Putamen (tissue), 1 donor: ENCODE data around the gene SP4.

Experiments used
- DNase-seq: peaks from one replicate; pipeline ENCODE4 v3.0.0-alpha.2; 2016; ENCODE audit warnings: low spot score

Gene SP4

DNA sequence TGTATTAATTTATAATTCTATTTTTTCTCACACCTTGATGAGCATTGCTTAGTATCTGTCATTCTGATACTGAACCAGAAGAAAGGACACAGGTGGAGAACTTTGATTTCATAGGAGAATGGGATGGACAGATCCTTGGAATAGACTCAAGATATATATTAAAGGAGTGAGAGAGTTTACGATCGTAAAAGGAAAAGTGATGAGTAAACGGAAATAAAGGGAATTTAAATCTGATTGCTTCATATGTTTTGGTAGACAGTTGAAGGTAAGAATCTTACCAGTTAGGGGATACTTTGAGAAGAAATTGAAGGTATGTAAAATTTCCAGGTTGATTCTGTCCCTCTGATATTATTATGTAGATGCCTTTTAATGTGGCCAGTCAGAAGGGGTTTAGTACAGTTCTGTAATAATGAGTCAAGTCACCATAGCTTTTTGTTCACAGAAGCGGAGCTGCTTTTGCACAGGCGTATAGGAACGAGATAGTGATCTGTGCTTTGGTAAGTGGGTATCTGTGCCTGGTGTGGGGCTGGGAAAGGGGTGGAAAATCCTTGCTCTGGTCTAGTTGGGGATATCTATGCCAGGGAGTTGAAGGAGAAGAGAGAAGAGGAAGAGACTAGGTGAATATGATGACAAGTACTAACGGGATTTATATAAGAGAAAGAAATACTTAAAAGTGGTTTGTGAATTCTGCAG is 15.4 kb downstream of the SP4 start:
- no peak for DNase-seq

DNA sequence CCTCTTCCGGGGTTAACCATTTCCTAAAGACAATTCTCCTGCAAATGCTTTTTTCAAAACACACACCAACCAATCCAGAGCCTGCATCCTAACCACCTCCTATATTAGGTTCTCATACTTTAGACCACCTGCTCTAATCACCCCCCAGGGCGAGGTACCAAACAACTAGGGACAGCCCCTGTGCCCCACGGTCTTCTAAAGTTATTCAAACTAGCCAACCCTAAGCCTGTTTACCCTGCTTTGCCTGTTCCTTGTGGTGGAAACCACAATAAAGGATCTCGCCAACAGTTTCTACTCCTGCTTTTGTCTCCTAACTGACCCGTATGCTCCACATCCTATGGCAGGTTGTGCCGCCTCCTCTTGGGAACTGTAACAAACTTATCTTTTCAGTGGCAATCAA is 21.1 kb downstream of the SP4 start:
- no peak for DNase-seq

DNA sequence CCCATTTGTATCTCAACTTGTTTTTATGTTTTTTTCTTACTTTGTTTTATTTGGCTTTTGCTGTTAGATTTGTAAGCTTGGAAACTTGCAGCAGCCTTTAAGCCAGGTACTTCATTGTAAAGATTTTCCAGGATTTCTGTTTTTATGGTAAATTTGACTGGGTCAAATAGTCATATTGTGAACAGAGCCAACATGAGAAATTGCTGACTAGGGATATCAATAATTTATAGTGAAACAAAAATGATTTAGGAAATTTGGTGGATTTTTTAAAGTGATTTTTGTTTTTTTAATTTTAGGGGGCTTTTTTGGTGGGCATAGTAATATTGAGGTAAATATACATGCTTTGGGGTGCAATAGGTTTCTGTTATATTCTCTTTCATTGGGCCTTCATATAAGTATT is 22.2 kb downstream of the SP4 start:
- no peak for DNase-seq

DNA sequence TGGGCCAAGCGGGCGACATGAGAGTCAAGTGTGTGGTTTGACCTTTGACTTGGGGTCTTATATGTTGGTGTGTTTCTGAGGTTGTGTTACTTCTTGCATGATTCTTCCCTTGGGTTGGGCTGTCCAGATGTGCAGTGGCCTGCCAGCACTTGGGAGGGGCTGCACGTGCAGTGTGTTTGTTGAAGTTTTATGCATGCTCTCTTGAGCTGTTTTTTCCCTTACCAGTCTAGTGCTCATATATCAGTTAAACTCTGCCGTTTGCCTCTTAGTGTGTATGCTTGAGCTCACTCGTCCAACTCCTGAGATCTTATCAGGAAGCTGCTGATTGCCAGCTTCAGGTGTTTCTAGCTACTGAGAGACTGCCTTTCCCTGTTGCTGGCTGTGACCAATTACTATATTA is 23.1 kb downstream of the SP4 start:
- DNase-seq, result no peak

DNA sequence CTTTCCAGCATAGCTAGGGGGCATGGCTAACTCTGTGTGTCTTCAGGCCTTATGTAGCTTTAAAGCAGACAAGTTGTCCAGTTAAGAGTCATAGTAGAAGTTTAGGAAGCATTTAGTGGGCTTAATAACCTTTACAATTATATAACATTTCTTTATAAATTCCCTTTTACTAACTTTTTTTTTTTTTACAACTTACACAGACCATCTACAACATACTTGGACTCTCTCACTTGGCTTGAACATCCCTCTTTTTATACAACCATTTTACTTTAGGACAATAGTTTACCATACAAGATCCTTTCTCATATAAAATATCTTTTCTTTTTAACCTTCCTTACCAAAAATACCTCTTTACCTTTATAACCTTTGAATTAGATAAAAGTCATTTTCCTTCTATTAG is 26.3 kb downstream of the SP4 start:
- DNase-seq, result no peak

DNA sequence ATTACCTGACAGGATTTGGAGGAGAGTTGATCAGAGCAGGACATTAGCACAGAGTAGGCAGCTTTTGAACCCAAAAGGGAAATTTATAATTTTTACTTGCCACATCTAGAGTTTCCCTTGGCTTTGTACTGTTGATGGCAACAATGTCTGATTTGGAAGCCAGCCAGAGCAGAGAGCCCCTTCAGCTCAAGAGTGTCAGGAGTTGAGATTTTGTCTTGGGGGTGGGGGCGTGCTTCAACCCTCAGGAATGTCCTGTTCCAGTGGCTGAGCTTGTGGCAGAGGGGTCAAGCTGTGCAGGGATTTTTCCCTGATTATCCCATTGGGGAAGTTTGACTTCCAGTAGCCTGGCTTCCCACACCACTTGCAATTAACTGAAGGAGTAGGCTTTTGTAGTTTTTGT is 27.0 kb downstream of the SP4 start:
- DNase-seq, result no peak

DNA sequence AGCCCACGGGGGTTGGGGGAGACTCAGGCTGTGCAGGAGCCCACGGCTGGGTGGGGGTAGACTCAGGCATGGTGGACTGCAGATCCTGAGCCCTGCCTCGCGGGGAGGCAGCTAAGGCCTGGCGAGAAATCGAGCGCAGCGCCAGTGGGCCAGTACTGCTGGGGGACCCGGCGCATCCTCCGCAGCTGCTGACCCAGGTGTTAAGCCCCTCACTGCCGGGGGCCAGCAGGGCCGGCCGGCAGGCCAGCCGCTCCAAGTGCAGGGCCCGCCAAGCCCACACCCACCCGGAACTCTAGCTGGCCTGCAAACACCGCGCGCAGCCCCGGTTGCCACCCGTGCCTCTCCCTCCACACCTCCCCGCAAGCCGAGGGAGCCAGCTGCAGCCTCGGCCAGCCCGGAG is 33.4 kb downstream of the SP4 start:
- no peak for DNase-seq

DNA sequence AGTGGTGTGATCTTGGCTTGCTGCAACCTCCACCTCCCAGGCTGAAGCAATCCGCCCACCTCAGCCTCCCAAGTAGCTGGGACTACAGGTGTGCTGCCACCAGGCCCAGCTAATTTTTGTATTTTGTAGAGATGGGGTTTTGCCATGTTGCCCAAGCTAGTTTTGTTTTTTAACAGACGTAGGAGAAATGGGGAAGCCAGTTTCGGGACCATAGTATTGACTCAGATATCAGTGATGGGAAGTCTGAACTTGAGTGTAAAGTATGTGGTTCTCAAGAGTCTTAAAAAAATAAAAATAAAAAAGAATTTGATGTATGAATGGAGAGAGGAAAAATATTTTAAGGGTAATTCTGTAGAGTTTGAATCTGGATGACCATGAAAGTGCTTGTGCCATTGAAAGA is 34.2 kb downstream of the SP4 start:
- no peak for DNase-seq

DNA sequence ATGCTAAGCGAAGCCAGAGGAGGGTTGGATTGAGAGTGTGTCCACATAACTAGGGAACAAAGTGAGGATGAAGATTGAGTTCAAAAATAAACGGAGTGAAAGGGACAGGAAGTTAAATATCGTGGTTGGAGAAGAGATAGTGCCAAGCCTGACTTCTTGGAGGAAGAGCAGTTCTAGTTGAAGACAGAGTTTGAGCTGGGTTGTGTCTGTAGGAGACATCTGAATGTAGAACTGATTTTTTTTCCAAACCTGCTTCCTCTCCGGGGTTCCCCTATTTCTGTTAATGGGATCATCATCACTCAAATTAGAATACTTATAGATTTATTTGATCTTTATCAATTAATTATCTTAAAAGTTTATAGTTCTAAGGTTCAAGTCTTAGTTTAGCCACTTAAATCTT is 35.6 kb downstream of the SP4 start:
- no peak for DNase-seq

DNA sequence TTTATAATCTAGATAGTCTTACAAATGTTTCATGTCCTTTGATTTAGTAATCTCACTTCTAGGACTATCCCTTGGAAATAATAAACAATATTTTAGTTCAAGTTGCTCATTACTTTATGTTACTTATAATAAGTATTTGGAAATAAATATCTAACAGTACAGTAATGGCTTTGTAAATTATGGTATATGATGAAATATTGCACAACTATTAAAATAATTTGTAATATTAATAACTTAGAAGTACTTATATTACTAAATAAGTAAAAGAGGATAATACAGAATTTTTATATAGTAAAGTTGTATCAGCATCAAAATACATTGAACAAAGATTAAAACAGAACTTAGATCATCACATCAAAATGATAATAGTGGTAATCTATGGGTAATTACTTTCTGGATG is 41.1 kb downstream of the SP4 start:
- DNase-seq, result no peak

DNA sequence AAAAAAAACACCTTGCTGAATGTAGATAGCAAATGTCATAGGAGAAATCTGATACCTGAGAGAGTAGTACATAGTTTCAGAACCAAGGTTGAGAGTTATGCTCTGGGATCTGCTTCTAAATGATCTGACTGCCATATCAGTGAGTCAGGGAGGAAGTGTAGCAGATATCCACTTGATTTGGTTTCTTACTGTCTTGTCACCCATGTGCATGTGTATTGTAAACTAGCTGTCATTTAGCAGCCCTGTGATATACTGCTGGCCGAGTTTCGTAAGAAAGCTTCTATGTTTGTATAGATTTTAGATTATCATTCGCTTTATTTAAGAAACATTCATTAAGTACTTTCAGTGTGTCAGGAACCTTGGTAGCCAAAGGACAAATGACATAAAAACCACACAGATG is 42.0 kb downstream of the SP4 start:
- DNase-seq, result no peak

DNA sequence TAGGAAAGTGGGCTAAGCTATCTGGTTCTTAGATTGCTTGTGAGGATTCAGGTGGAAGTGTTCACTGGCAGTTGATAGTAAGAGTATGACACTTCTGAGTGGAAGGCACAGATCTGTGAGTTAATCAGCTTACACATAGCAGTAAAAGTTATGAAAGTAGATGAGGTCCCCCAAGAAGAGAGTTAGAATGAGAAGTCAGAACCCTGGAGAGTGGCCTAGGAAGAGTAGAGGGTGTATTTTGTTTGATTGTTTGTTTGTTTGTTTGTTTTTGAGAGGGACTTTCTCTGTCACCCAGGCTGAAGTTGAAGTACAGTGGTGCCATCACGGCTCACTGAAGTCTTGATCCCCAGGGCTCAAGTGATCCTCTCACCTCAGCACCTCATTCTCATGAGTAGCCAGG is 44.1 kb downstream of the SP4 start:
- DNase-seq, result no peak

DNA sequence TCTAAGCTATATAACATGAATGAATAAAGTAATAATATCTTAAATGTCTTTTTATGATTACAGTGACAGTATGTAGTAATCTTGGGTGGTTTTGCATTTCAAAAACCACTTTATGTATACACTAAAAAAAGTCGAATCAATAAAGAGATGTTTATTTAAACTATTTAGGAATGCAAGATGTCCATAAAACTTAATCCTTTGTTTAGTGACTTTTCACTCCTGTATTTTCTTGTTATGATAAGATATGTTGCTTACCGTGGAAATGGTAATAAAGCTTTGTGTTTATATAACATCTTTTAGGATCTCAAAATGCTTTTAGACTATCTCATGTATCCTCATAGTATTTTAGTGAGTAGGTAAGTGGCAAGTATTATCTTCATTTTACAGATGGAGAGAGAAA is 48.5 kb downstream of the SP4 start:
- DNase-seq, result no peak

DNA sequence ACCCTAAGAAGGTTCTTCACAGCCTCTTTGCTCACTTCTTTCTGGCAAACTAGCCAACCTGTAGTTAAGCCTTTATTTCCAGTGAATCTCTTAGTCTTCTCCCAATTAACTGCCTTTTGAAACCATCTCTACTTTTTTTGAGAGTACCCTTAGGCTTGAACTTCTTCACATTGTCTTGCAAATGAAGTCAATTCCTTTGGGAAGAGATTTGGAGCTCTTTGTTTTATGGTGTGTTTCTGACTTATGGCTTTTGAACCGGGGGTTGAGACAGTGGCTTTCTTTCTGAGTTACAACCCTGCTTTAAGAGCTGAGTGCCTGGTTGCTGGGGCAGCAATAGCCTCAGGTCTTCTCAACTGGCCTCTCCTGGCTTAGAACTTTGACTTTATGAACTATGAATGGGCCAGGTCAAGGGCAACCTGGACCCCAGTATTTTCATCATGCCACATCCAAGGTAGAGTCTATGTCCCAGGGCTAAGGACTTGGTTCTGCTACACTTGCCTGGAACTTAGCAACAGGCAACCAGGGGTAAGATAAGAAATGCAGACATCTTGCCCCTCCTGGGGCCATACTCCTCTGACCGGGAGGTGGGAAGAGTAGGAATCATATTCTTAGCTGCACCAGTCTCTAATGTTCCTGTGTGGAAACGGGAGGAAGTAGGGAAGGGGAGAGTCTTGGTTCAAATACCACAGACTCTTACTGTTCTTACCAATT is 53.0 kb downstream of the SP4 start:
- no peak for DNase-seq

DNA sequence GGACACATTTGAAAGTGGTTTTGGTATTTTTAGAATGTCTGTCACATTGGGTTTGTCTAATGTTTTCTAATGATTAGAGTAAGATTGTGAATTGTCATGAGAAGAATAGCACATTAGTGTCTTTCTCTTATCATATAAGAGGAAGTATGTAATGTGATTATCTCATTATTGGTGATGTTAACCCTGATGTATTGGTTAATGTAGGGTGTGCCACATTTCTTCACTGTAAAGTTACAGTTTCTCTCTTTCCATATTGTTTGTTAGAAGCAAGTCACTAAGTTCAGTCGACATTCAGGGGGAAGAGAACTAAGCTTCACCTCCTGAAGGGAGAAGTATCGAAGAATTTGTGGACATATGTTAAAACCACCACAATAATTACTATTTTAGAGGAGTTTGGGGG is 58.6 kb downstream of the SP4 start:
- no peak for DNase-seq

DNA sequence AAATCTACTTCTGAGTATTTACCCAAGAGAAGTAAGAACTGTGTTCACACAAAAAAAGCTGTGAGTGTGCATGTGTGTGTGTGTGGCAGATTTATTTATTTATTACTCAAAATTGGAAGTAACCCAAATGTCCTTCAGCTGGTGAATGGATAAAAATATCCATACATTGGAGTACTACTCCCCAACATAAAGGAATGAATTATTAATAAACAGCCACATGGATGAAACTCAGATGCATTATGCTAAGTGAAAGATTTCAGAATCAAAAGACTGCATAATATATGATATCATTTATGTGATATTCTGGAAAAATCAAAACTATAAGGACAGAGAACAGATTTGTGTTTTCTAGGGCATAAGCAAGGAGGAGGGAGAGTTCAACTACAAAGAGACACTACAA is 67.8 kb downstream of the SP4 start:
- DNase-seq, result no peak

DNA sequence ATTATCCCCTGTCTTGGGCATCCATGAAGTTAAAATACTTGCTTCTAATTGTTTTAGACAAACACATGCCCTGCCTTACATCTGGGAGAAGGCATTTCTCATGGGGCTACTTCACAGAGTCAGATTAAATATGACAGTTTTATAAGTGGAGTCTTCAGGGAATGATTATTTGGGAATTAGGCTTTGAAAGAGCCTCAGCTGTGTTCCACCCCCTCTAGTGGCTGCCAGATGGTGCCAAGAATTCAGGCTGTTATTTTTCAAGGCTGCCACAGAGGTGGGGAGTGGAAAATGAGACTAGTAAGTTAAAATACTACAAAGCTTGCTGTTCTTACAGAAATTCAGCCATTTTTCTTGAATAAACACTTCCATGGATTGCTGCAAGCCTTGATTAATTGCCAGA is 69.2 kb downstream of the SP4 start:
- DNase-seq, result no peak

DNA sequence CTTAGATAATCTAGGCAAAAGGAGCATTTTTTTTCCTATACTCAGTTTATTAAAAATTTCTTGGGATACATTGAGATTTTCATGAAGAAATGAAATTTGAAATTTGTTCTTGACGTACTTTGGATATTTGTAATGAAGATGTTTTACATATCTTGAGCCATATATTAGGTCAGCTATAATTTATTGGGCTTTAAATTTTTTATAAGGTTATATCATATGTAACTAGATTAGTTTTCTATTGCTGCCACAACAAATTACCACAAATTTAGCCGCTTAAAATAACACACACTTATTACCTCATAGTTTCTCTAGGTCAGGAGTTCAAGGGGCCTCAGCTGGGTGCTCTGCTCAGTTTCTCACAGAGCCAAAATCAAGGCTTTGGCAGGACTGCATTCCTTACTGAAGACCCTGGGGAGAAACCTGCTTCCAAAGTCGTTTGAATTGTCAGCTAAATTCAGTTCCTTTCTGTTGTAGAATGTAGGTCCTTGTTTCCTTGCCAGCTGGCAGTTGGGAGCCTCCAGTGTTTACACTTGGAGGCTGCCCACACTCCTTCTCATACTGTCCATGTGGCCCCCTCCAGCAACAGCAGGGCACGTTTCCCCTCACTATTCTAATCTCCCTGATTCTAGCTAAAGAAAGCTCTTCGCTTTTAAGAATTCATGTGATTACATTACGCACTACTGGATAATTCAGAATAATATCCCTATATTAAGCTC is 72.4 kb downstream of the SP4 start:
- no peak for DNase-seq

DNA sequence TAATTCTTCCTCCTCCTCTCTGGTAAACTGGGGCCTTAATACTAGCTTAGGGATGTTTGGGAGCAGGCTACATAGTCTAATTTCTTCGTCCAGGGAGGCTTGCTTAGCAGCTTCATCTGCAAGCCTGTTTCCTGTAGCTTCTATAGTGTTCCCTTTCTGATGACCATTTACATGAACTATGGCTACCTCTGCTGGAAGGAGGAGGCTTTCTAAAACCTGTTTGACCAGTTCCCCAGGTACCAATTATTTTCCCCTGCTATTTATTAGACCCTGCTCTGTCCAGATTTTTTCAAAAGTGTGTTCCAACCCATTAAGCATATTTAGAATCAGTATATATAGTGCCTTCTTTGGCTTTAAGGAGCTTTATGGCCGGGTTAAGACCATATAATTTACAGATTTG is 76.1 kb downstream of the SP4 start:
- no peak for DNase-seq

DNA sequence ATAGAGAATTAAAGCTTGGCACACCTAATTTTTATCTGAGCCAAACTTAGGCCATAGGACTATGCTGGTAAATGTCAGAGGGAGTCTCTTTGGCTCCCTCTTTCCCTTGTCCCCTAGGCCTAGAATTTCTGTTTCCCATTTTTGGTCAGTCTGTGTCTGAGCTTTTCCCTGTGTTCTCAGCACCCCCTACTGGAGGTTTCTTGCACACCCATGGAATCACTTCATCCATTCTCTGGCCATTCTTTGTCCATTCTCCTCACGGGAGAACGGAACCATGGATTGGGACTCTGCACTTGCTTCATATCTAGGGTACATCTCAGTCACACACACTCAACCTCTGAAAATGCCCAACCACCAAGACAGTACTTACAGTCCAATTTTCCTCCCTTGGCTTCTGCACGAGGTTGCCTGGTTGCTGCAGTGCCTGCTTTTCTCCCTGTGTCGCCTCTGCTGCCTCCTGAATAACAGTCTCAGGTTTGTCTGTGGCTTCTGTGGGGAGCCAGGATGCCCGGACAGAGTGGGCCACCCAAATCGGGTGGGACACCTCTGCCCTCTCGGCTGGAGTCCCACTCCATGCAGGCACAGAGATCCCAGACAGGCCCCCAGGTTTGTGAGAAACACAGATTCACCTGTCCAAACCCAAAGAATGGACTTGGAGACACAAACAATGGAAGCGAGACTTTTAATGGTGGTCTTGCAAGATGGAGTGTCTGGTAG is 79.9 kb downstream of the SP4 start:
- DNase-seq, result peak; percentile 34

DNA sequence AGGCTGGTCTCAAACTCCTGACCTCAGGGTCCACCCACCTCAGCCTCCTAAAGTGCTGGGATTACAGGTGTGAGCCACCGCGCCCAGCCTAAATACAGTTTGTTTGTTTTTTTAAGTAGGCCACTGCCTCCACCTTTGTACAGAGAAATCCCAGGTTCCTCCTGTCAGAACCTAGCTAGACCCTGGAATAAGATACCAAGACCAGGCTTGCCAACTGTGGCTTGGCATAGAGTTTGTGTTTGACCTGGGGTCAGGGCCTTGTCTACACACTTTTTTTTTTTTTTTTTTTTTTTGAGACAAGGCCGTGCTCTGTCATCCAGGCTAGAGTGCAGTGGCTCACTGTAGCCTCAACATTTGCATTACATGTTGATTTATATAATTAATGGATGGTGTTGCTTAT is 80.7 kb downstream of the SP4 start:
- no peak for DNase-seq

DNA sequence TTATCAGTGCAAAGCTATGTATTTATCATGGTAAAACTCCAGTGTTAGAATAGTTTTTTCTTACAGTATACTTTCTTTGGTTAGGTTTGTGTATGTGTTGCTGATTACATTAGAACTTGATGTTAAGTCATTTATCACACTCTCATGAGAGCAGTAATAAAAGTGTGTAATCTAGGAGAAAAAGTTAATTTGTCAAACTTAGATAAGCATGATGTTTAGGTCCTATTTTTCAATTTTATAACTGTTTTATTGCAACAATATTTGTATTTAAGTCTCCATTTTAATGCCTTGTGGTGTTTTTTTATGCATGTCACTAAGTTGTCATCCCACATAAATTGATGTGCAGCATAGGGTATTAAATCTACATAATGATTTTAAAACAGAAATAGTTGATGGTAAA is 86.2 kb downstream of the SP4 start:
- no peak for DNase-seq

DNA sequence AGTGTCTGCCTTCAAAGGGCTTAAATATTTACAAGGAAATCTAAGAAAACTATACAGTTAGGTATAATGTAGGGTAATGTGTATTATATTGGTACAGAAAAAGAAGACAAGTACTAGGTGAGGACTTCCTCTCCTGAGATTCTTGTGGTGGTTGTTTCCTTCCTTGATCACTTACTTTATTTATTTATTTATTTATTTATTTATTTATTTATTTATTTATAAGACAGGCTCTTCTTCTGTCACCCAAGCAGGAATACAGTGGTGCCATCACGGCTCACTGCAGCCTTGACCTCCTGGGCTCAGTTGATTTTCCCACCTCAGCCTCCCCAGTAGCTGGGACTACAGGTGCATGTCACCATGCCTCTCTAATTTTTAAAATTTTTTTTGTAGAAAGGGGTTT is 96.8 kb downstream of the SP4 start:
- DNase-seq, result no peak
